DMS153 treated with DMSO at 0.1 percent for 48 hours (cell line): ENCODE results near the gene SEC62.
"Not testable (repeated sequence)": the region's sequence is repeated elsewhere in the genome, so short reads cannot be mapped to it uniquely, and the experiment has no call there.

Experiments used
- DNase-seq: peaks from one replicate; lab custom pipeline; 2025; ENCODE audit not compliant: unreplicated experiment; lab: John Stamatoyannopoulos, UW

SEC62 gene

GRCh38 chr3:170012683-170013400 is 46.2 kb downstream of the SEC62 start:
- DNase-seq = no peak

- DNase-seq = no peak
Measured at GRCh38 chr3:170016057-170016456, 49.5 kb downstream of the SEC62 start.

GRCh38 chr3:170019306-170019705 is 52.7 kb downstream of the SEC62 start:
- not testable (repeated sequence) for DNase-seq

GRCh38 chr3:170021083-170021482 is 54.5 kb downstream of the SEC62 start:
- DNase-seq = no peak

- no peak for DNase-seq
Measured at GRCh38 chr3:170022336-170022735, 55.7 kb downstream of the SEC62 start.

GRCh38 chr3:170023165-170023564 is 56.6 kb downstream of the SEC62 start:
- no peak for DNase-seq

GRCh38 chr3:170024581-170024980 is 58.0 kb downstream of the SEC62 start:
- no peak for DNase-seq

- no peak for DNase-seq
Measured at GRCh38 chr3:170027233-170028102, 60.9 kb downstream of the SEC62 start.

GRCh38 chr3:170033489-170033888 is 66.9 kb downstream of the SEC62 start:
- DNase-seq = no peak

GRCh38 chr3:170037463-170038433 is 71.1 kb downstream of the SEC62 start, which contains the start of gene GPR160:
Gene GPR160, plus strand, starts transcription at chr3:170037995. Its CDS starts 45,978 bp downstream, at chr3:170083973.
- DNase-seq = peak; percentile 66

GRCh38 chr3:170038434-170039110 is 72.0 kb downstream of the SEC62 start:
- DNase-seq = no peak

GRCh38 chr3:170040418-170040817 is 73.8 kb downstream of the SEC62 start:
- DNase-seq = no peak

- DNase-seq = no peak
Measured at GRCh38 chr3:170043506-170043905, 76.9 kb downstream of the SEC62 start.

- no peak for DNase-seq
Measured at GRCh38 chr3:170044271-170044670, 77.7 kb downstream of the SEC62 start.

- DNase-seq = no peak
Measured at GRCh38 chr3:170044795-170045244, 78.2 kb downstream of the SEC62 start.

- DNase-seq = no peak
Measured at GRCh38 chr3:170046269-170047132, 79.9 kb downstream of the SEC62 start.

- no peak for DNase-seq
Measured at GRCh38 chr3:170047133-170047404, 80.5 kb downstream of the SEC62 start.
